ENCODE results near the gene TRPM5. TPM values are rescaled to one million over a fixed set of nuclear protein-coding genes. Genes with fewer than 3 reads are reported as not detected.

The TRPM5 gene
- total and polyA plus RNA-seq, 9 of the 15 experiments (the other 6 are each of a cell fraction or from before 2014, with no cell fraction given): not detected

DNA sequence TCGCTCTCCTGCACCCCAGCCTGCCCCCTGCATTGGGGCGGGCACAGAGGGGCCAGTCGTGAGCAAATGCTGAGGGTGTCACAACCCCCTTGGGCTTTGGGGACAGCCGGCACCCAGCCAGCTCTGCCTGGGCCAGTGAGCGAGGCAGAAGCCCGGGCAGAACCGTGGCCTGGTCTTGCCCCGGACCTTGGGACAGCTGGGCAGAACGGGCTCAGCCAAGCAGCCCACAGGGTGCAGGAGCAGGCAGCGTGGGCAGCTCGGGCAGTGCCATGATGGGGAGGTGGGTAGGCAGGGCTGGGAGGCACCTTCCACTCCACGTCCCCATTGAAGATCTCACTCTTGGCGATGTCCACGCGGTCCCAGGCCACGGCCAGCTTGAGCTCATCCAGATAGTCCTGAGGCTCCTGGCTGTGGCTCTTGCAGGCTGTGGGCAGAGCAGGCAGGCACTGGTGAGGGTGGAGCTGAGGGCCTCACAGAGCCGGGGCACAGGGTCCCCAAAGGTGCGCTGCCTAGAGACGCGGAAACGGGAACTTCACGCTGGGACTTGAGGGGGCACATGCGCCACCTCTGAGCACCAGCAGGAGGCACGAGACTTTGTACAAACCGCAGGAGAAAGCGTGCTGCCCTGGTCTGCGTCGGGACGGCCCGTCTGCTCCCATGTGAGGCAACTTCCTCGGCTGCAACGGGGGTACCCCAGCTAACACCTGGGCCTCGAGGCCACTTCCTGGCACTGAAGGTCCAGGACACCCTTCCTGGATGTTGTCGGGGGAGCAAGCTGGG lies 28.5 kb downstream of the TRPM5 start:
- FAIRE-seq: no peak
- intact Hi-C loops (cut with micrococcal nuclease) (no loop called here), in situ Hi-C loops (cut with MboI) (loop anchor here (5.0 kb wide), 2 partner anchors 103 to 213 kb away; no protein-coding TSS in a partner anchor)
- no peaks in the 10 kb centered on the region for H3K36me3 ChIP-seq (ENCODE audit: control insufficient read depth, insufficient read depth, low read length)
- peaks cover 9 to 68% of the 10 kb centered on the region in 2 experiments; a peak in 4 of 5 replicates for H3K27me3 ChIP-seq (ENCODE audit: control insufficient read depth in 2 of 2, insufficient read depth in 2 of 2, low read length in 2 of 2)
- CTCF ChIA-PET (ENCODE audit: low intra/inter-chr PET ratio): interaction anchor here (0.6 kb wide), 1 partner anchor 116 kb away, joined by 3 read pairs; no protein-coding TSS in a partner anchor
- 0 out of 2 replicates have a peak overlapping the region, but pooled peaks have one; percentile 21 for H2AFZ ChIP-seq (ENCODE audit: low read depth, low read length)
- 0 out of 3 replicates have a peak, but pooled peaks have one; percentile 19 for ATAC-seq
- no peak overlapping the region for H3K27ac ChIP-seq (ENCODE audit: extremely low read depth, low read depth, low read length)
- 0 out of 4 replicates have a peak overlapping the region, but pooled peaks of 1 of the 2 experiments have one; percentile 45 for H3K9ac ChIP-seq (ENCODE audit: insufficient read depth in 1 of 2, low read depth in 2 of 2, low read length in 2 of 2)
- H3K4me1 ChIP-seq (replicated peaks in 1 of 2; ENCODE audit: control insufficient read depth in 2 of 2, insufficient read depth in 2 of 2, low read length in 2 of 2): peaks cover 0 to 76% of the 10 kb centered on the region in 2 experiments; a peak in 3 of 5 replicates
- H3K79me2 ChIP-seq (ENCODE audit: control insufficient read depth, insufficient read depth, low read length): no peaks in the 10 kb centered on the region
- no peak overlapping the region for H3K4me3 ChIP-seq
- POLR2A ChIA-PET: no interaction called here
- no peak overlapping the region for H3K4me2 ChIP-seq (ENCODE audit: insufficient read depth, low read length)
- no peaks in the 10 kb centered on the region for H3K9me3 ChIP-seq (replicated peaks; ENCODE audit: control insufficient read depth, insufficient read depth, low read depth, low read length)
- H4K20me1 ChIP-seq (replicated peaks; ENCODE audit: control insufficient read depth, insufficient read depth, low read length): peaks cover 13% of the 10 kb centered on the region; the same call in 1 of the 2 replicates
- no TSS peak for BruUV-seq (replicated peaks)
- DNase-seq (ENCODE audit: extremely low read depth in 1 of 4, low spot score in 3 of 4): peak in 3 of 4 experiments; percentile 27 to 55 (median 47)
- no peaks in the 10 kb centered on the region for H3K9me1 ChIP-seq (ENCODE audit: control insufficient read depth, insufficient read depth, low read length)
- WGBS (ENCODE audit: insufficient coverage, low coverage, missing lambda C conversion rate): 19% methylated on average over 26 of the region's 34 CpGs
- TF ChIP-seq NRF1 (conservative IDR thresholded peaks at IDR 0.05 in 1 of 2, IDR thresholded peaks at IDR 0.05 in 1 of 2) (peak; percentile 11 to 29; a peak in 3 of 4 replicates), KLF16 (IDR thresholded peaks at IDR 0.05) (no peak), ZNF668 (CRISPR knock-in tag; IDR thresholded peaks at IDR 0.05) (no peak), CBFB (CRISPR knock-in tag; IDR thresholded peaks at IDR 0.05) (peak; percentile 79), SUPT5H (IDR thresholded peaks at IDR 0.05) (no peak), MEF2D (tag; conservative IDR thresholded peaks at IDR 0.05; ENCODE audit: low read depth) (no peak)
- TF ChIP-seq, protein P1, sequence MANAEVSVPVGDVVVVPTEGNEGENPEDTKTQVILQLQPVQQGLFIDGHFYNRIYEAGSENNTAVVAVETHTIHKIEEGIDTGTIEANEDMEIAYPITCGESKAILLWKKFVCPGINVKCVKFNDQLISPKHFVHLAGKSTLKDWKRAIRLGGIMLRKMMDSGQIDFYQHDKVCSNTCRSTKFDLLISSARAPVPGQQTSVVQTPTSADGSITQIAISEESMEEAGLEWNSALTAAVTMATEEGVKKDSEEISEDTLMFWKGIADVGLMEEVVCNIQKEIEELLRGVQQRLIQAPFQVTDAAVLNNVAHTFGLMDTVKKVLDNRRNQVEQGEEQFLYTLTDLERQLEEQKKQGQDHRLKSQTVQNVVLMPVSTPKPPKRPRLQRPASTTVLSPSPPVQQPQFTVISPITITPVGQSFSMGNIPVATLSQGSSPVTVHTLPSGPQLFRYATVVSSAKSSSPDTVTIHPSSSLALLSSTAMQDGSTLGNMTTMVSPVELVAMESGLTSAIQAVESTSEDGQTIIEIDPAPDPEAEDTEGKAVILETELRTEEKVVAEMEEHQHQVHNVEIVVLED (CRISPR knock-in tag; IDR thresholded peaks at IDR 0.05): no peak
- TF ChIP-seq, protein P2, sequence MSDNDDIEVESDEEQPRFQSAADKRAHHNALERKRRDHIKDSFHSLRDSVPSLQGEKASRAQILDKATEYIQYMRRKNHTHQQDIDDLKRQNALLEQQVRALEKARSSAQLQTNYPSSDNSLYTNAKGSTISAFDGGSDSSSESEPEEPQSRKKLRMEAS (CRISPR knock-in tag; IDR thresholded peaks at IDR 0.05): peak; percentile 47; the same call in 1 of the 2 replicates
- TF ChIP-seq, protein P3, sequence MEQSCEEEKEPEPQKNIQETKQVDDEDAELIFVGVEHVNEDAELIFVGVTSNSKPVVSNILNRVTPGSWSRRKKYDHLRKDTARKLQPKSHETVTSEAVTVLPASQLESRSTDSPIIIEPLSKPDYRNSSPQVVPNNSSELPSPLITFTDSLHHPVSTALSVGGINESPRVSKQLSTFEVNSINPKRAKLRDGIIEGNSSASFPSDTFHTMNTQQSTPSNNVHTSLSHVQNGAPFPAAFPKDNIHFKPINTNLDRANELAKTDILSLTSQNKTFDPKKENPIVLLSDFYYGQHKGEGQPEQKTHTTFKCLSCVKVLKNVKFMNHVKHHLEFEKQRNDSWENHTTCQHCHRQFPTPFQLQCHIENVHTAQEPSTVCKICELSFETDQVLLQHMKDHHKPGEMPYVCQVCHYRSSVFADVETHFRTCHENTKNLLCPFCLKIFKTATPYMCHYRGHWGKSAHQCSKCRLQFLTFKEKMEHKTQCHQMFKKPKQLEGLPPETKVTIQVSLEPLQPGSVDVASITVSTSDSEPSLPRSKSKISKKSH (CRISPR knock-in tag; IDR thresholded peaks at IDR 0.05): no peak
- TF ChIP-seq, protein P4, sequence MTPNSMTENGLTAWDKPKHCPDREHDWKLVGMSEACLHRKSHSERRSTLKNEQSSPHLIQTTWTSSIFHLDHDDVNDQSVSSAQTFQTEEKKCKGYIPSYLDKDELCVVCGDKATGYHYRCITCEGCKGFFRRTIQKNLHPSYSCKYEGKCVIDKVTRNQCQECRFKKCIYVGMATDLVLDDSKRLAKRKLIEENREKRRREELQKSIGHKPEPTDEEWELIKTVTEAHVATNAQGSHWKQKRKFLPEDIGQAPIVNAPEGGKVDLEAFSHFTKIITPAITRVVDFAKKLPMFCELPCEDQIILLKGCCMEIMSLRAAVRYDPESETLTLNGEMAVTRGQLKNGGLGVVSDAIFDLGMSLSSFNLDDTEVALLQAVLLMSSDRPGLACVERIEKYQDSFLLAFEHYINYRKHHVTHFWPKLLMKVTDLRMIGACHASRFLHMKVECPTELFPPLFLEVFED (CRISPR knock-in tag; conservative IDR thresholded peaks at IDR 0.05): no peak
- TF ChIP-seq, protein P5, sequence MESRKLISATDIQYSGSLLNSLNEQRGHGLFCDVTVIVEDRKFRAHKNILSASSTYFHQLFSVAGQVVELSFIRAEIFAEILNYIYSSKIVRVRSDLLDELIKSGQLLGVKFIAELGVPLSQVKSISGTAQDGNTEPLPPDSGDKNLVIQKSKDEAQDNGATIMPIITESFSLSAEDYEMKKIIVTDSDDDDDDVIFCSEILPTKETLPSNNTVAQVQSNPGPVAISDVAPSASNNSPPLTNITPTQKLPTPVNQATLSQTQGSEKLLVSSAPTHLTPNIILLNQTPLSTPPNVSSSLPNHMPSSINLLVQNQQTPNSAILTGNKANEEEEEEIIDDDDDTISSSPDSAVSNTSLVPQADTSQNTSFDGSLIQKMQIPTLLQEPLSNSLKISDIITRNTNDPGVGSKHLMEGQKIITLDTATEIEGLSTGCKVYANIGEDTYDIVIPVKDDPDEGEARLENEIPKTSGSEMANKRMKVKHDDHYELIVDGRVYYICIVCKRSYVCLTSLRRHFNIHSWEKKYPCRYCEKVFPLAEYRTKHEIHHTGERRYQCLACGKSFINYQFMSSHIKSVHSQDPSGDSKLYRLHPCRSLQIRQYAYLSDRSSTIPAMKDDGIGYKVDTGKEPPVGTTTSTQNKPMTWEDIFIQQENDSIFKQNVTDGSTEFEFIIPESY (CRISPR knock-in tag; IDR thresholded peaks at IDR 0.05): peak; percentile 96

Data from K562 (cell line).